Ovary (tissue), 3 donors: Measurements from ENCODE around the gene FGF3.

Experiments
- POLR2A ChIP-seq: fragments of 450-650 bp; IDR thresholded peaks from one replicate; pipeline ENCODE4 v1.6.1; 2017; ENCODE audit warnings: antibody characterized with exemption, mild to moderate bottlenecking, moderate library complexity
- TF ChIP-seq, protein P1 (sequence below), 3 donors: fragments of 450-650 bp in 2 of 3; fragments of 200-600 bp in 1 of 3; IDR thresholded peaks; one replicate each; pipeline versions ENCODE4 v1.5.1 to v1.8.0; 2016 to 2022; ENCODE audit warnings: antibody characterized with exemption in 3 of 3, mild to moderate bottlenecking in 1 of 3
- donor health status: DM: no; HTN: no; CAD: no.

DNA sequence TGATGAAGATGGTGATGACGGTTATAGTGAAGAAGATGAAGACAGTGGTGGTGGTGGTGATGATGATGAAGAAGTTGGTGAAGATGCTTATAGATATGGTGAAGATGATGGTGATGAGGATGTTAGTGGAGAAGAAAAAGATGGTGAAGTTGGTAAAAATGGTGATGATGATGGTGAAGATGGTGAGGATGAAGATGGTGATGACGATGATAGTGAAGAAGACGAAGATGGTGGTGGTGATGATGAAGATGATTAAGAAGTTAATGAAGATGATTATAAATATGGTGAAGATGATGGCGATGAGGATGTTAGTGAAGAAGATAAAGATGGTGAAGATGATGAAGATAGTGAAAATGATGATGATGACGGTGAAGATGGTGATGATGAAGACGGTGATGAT lies 25.2 kb upstream of the FGF3 start:
- TF ChIP-seq, protein P1, sequence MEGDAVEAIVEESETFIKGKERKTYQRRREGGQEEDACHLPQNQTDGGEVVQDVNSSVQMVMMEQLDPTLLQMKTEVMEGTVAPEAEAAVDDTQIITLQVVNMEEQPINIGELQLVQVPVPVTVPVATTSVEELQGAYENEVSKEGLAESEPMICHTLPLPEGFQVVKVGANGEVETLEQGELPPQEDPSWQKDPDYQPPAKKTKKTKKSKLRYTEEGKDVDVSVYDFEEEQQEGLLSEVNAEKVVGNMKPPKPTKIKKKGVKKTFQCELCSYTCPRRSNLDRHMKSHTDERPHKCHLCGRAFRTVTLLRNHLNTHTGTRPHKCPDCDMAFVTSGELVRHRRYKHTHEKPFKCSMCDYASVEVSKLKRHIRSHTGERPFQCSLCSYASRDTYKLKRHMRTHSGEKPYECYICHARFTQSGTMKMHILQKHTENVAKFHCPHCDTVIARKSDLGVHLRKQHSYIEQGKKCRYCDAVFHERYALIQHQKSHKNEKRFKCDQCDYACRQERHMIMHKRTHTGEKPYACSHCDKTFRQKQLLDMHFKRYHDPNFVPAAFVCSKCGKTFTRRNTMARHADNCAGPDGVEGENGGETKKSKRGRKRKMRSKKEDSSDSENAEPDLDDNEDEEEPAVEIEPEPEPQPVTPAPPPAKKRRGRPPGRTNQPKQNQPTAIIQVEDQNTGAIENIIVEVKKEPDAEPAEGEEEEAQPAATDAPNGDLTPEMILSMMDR (IDR thresholded peaks at IDR 0.05) = no peak
- no peak for TF ChIP-seq POLR2A
